Adipocyte (in vitro differentiated cells): Measurements from ENCODE around the gene ATP8A1.

ENCODE experiments used
- DNase-seq: peaks from one replicate; pipeline ENCODE4 v3.0.0-alpha.2; 2015; ENCODE audit warnings: low read depth
- H3K27me3 ChIP-seq: replicated peaks from 2 replicates; pipeline ENCODE4 v1.7.0; 2013; ENCODE audit warnings: mild to moderate bottlenecking, low read length, moderate library complexity; ENCODE audit not compliant: control insufficient read depth, insufficient read depth
- H3K36me3 ChIP-seq: 2 replicates; pipeline ENCODE4 v1.7.0; 2013; ENCODE audit warnings: low read length, mild to moderate bottlenecking, moderate library complexity; ENCODE audit not compliant: control insufficient read depth, insufficient read depth, severe bottlenecking
- H3K4me1 ChIP-seq: 2 replicates; pipeline ENCODE4 v1.7.0; 2013; ENCODE audit warnings: mild to moderate bottlenecking, low read length, moderate library complexity; ENCODE audit not compliant: control insufficient read depth, insufficient read depth
- H3K4me3 ChIP-seq: 2 replicates; pipeline ENCODE4 v1.7.0; 2013; ENCODE audit warnings: mild to moderate bottlenecking, low read length, moderate library complexity
- H3K9ac ChIP-seq: 2 replicates; pipeline ENCODE4 v1.7.0; 2013; ENCODE audit warnings: mild to moderate bottlenecking, low read length, moderate library complexity
- H3K9me3 ChIP-seq: 2 replicates; pipeline ENCODE4 v1.7.0; 2013; ENCODE audit warnings: mild to moderate bottlenecking, low read length, moderate library complexity; ENCODE audit not compliant: control insufficient read depth

ATP8A1 gene

GRCh38 chr4:42617030-42617429 lies 39.9 kb downstream of the ATP8A1 start:
- no peaks in the 10 kb centered on the region for H3K4me1 ChIP-seq
- no peaks in the 10 kb centered on the region for H3K27me3 ChIP-seq
- no peaks in the 10 kb centered on the region for H3K36me3 ChIP-seq
- no peak for DNase-seq
- no peaks in the 10 kb centered on the region for H3K9me3 ChIP-seq
- no peak overlapping the region for H3K4me3 ChIP-seq
- no peak overlapping the region for H3K9ac ChIP-seq

DNA sequence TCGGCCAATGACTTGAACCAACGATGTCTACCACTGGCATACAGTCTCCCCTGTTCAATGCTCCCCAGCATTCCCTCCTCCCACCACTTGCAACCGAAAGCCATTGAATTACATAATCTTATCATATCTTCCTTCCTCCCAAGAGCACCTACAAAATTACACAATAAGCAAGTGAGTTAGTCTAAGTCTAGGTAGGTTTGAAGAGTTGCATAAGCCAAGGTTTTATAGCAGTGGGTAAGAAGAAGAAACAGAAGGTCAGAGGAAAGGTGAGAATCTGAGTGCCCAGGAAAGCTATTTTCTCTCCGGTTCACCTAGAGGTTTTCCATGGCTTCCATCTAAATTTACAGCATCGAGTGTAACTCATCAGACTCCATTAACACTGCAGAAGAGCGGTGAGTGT lies 40.3 kb downstream of the ATP8A1 start:
- H3K4me1 ChIP-seq = no peaks in the 10 kb centered on the region
- H3K36me3 ChIP-seq = no peaks in the 10 kb centered on the region
- H3K9ac ChIP-seq = no peak overlapping the region

DNA sequence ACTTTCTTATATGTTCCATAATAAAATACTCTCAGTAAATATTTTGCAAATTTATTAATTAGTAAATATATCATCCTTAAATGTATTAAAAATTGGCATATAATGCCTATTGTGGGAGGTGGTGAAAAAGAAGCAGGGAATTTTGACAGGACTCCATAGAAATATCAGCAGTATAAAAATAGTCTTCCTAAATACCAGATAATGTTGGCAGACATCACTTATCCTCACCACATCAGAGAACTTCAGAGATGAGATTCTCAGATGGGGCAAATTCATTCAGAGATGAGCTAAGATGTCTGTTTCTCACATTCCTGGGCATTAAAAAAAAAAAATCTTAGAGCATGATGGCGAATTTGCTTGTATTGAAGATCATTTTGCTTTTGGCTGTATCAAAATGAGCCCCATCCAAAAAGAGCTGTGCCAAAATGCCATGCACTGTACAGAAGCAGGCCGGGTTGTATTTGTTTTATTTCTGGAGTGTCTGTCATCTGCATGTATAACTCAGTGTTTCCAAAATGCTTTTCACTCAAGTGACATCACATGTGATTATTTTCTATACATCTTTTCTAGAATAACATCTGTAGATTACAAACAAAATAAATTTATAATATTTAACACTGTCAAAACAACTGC lies 41.7 kb downstream of the ATP8A1 start:
- Histone ChIP-seq H3K9ac (no peak overlapping the region), H3K27me3 (no peaks in the 10 kb centered on the region), H3K4me3 (no peak overlapping the region), H3K9me3 (no peaks in the 10 kb centered on the region), H3K36me3 (no peaks in the 10 kb centered on the region), H3K4me1 (no peaks in the 10 kb centered on the region)
- DNase-seq = no peak

More for the DNA sequence above, 40.3 kb downstream of the ATP8A1 start:
- H3K4me3 ChIP-seq = no peak overlapping the region
- no peaks in the 10 kb centered on the region for H3K27me3 ChIP-seq
- DNase-seq = no peak
- no peaks in the 10 kb centered on the region for H3K9me3 ChIP-seq

GRCh38 chr4:42612898-42613297 lies 44.0 kb downstream of the ATP8A1 start:
- Histone ChIP-seq H3K4me1 (no peaks in the 10 kb centered on the region), H3K36me3 (no peaks in the 10 kb centered on the region), H3K4me3 (no peak overlapping the region), H3K27me3 (no peaks in the 10 kb centered on the region), H3K9ac (no peak overlapping the region), H3K9me3 (no peaks in the 10 kb centered on the region)
- DNase-seq = no peak

DNA sequence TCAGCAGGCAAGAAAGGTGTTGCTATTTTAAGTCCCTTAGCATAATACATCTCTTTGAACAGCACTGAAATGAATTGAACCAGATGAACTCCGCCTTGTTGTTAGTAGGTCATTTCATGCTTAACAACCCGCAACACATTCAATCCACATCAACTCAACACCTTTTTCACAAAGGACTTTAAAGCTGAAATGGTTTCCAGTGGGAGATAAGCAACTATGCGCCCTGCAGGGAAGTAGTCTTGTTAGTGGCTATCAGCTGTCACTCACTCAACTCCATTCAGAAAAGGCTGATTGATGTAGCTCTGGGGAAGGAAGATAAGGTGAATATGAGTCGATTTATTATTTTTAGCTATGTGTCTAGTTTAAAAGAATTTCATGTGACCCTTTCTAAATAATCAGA lies 46.0 kb downstream of the ATP8A1 start:
- DNase-seq = no peak
- Histone ChIP-seq H3K4me3 (no peak overlapping the region), H3K4me1 (no peaks in the 10 kb centered on the region), H3K9ac (no peak overlapping the region), H3K9me3 (no peaks in the 10 kb centered on the region), H3K27me3 (no peaks in the 10 kb centered on the region), H3K36me3 (no peaks in the 10 kb centered on the region)

DNA sequence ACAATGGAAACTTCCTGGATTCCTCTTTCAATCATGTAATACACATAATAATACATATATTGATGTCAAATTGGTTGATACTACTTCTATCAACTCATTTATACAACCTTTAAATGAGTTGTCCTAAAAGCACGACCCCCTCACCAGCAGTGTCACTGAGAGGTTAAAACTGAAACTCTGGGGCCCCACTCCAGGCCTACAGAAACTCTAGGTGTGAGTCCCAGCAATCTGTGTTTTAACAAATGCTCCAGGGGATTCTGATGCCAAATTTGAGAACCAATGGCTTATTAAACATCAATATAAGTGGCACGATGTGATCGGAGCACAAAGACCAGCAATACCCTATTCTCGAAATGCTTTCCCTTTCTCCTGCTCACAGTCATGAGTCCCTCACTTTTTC lies 47.9 kb downstream of the ATP8A1 start:
- H3K9me3 ChIP-seq = no peaks in the 10 kb centered on the region
- no peak overlapping the region for H3K4me3 ChIP-seq
- DNase-seq = no peak
- H3K9ac ChIP-seq = no peak overlapping the region
- peaks cover 8% of the 10 kb centered on the region for H3K4me1 ChIP-seq
- H3K27me3 ChIP-seq = no peaks in the 10 kb centered on the region
- H3K36me3 ChIP-seq = no peaks in the 10 kb centered on the region

GRCh38 chr4:42608551-42608950 lies 48.4 kb downstream of the ATP8A1 start:
- Histone ChIP-seq H3K36me3 (no peaks in the 10 kb centered on the region), H3K9me3 (no peaks in the 10 kb centered on the region), H3K9ac (no peak overlapping the region), H3K4me1 (peaks cover 8% of the 10 kb centered on the region), H3K27me3 (no peaks in the 10 kb centered on the region), H3K4me3 (no peak overlapping the region)
- no peak for DNase-seq

- no peaks in the 10 kb centered on the region for H3K27me3 ChIP-seq
- H3K36me3 ChIP-seq = no peaks in the 10 kb centered on the region
- peaks cover 8% of the 10 kb centered on the region for H3K4me1 ChIP-seq
- H3K9ac ChIP-seq = no peak overlapping the region
- DNase-seq = no peak
- H3K9me3 ChIP-seq = no peaks in the 10 kb centered on the region
- H3K4me3 ChIP-seq = no peak overlapping the region
Observed at GRCh38 chr4:42607011-42607726, 49.7 kb downstream of the ATP8A1 start.

DNA sequence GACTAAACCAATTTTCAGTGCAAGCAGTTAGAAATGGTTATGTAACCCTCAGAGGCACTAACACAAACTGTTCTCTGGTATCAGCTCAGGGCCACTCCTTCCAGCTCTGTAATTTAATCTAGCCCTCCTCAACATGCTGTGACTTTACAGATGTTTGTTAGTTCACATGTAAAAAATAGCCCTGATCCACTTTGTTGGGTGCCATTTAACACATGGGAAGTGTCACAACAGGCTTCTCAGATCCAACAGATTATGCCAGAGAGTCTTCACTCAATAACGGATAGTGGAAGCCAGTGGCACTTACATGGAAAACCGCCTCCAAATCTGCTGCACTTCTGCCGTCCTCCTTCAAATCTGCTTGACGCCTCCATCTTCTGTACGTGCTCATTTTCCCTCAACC lies 51.6 kb downstream of the ATP8A1 start:
- no peak for DNase-seq
- Histone ChIP-seq H3K4me1 (peaks cover 8% of the 10 kb centered on the region), H3K4me3 (no peak overlapping the region), H3K27me3 (no peaks in the 10 kb centered on the region), H3K9ac (no peak overlapping the region), H3K9me3 (no peaks in the 10 kb centered on the region), H3K36me3 (no peaks in the 10 kb centered on the region)

GRCh38 chr4:42603862-42604261 lies 53.0 kb downstream of the ATP8A1 start:
- no peak for DNase-seq
- H3K27me3 ChIP-seq = no peaks in the 10 kb centered on the region
- no peaks in the 10 kb centered on the region for H3K36me3 ChIP-seq
- no peaks in the 10 kb centered on the region for H3K9me3 ChIP-seq
- no peak overlapping the region for H3K4me3 ChIP-seq
- no peak overlapping the region for H3K9ac ChIP-seq
- peaks cover 8% of the 10 kb centered on the region for H3K4me1 ChIP-seq

- Histone ChIP-seq H3K4me3 (no peak overlapping the region), H3K9ac (no peak overlapping the region), H3K4me1 (peaks cover 8% of the 10 kb centered on the region), H3K9me3 (no peaks in the 10 kb centered on the region), H3K27me3 (no peaks in the 10 kb centered on the region), H3K36me3 (no peaks in the 10 kb centered on the region)
- no peak for DNase-seq
Observed at GRCh38 chr4:42600578-42600977, 56.3 kb downstream of the ATP8A1 start.

DNA sequence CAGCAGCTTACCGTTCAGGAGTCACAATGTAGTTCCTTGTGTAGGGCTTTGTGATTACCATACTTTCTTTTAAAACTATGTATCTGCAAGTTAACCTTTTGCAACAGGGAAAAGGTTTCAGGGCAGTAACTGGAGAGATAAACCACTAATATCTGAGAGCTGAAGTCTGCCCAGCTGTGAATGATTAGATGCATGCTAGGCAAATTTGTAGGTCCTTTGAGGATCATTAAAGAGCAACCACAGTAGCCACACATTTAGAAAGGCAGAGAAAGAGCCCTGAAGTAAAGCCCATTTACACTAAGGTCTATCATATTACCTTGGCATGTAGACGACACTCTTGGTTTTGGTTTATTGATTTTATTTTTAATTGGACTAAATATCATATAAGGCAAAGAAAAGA lies 60.0 kb downstream of the ATP8A1 start:
- Histone ChIP-seq H3K4me3 (no peak overlapping the region), H3K9ac (no peak overlapping the region)

More for the DNA sequence above, 60.0 kb downstream of the ATP8A1 start:
- H3K27me3 ChIP-seq = no peaks in the 10 kb centered on the region
- H3K9me3 ChIP-seq = no peaks in the 10 kb centered on the region
- no peaks in the 10 kb centered on the region for H3K4me1 ChIP-seq
- H3K36me3 ChIP-seq = no peaks in the 10 kb centered on the region
- DNase-seq = no peak
